Activated CD8-positive, alpha-beta memory T cell treated with anti-CD3 and anti-CD28 coated beads for 1 hour (primary cell): ENCODE measurements around the gene CBX2.

ENCODE experiments used
- DNase-seq, 2 donors: peaks; one replicate each; pipeline ENCODE4 v3.0.0-alpha.2; 2020; ENCODE audit warnings: low read depth in 1 of 2; ENCODE audit errors: extremely low read depth in 1 of 2

Gene CBX2

GRCh38 chr17:79786930-79787643, 9.1 kb downstream of the CBX2 start:
- DNase-seq: no peak

- no peak for DNase-seq
Measured at GRCh38 chr17:79788455-79788854, 10.5 kb downstream of the CBX2 start.

GRCh38 chr17:79788989-79789942, 11.3 kb downstream of the CBX2 start:
- DNase-seq: no peak

GRCh38 chr17:79789943-79790804, 12.2 kb downstream of the CBX2 start:
- no peak for DNase-seq

GRCh38 chr17:79790805-79791734, 13.1 kb downstream of the CBX2 start:
- DNase-seq: no peak

- no peak for DNase-seq
Measured at GRCh38 chr17:79791735-79792161, 13.8 kb downstream of the CBX2 start.

GRCh38 chr17:79792341-79792871, 14.5 kb downstream of the CBX2 start:
- no peak for DNase-seq

GRCh38 chr17:79792984-79793923, 15.3 kb downstream of the CBX2 start:
- no peak for DNase-seq

GRCh38 chr17:79793924-79794304, 16.0 kb downstream of the CBX2 start:
- DNase-seq: no peak

GRCh38 chr17:79794659-79795511, 16.9 kb downstream of the CBX2 start:
- no peak for DNase-seq

- DNase-seq: no peak
Measured at GRCh38 chr17:79795795-79796443, 18.0 kb downstream of the CBX2 start.

- DNase-seq: no peak
Measured at GRCh38 chr17:79796444-79796762, 18.5 kb downstream of the CBX2 start.

GRCh38 chr17:79796763-79797491, 19.0 kb downstream of the CBX2 start, which contains the start of gene CBX8:
TSS of gene CBX8 (minus strand) at chr17:79797077. CDS start at chr17:79796998, 79 bp downstream.
- DNase-seq: peak; percentile 98 to 99

GRCh38 chr17:79797492-79798298, 19.7 kb downstream of the CBX2 start:
- DNase-seq: no peak

GRCh38 chr17:79798299-79799173, 20.6 kb downstream of the CBX2 start:
- no peak for DNase-seq
